Adrenal gland (tissue), 12 donors: Measurements from ENCODE around the gene PSMD2. TPM values are rescaled to one million over a fixed set of nuclear protein-coding genes. Genes with fewer than 3 reads are reported as not detected.
A peak's percentile ranks its signal among the peaks of the same experiment; 100 is the strongest.

Experiments used
- DNase-seq, 7 donors: peaks; one replicate each; pipeline ENCODE4 v3.0.0-alpha.2; 2019 to 2020
- H3K27ac ChIP-seq, 5 donors: fragments of 200-600 bp; sonication (generic) in 4 of 5; 1 replicate in 3 of 5; 2 replicates in 2 of 5; pipeline versions ENCODE4 v1.5.1 to v1.8.0; 2016 to 2020; ENCODE audit warnings: mild to moderate bottlenecking in 1 of 5
- H3K27me3 ChIP-seq: fragments of 200-600 bp; 2 replicates; pipeline ENCODE4 v1.8.0; 2021
- H3K36me3 ChIP-seq, 2 donors: fragments of 200-600 bp; replicated peaks in 1 of 2; 1 replicate in 1 of 2; 2 replicates in 1 of 2; pipeline versions ENCODE4 v1.5.1 to v1.8.0; 2018 to 2022
- H3K4me1 ChIP-seq, 2 donors: fragments of 200-600 bp; replicated peaks in 1 of 2; 1 replicate in 1 of 2; 2 replicates in 1 of 2; pipeline versions ENCODE4 v1.5.1 to v1.8.0; 2018 to 2021
- H3K4me3 ChIP-seq, 4 donors: fragments of 200-600 bp; sonication (generic) in 3 of 4; one replicate each; pipeline ENCODE4 v1.5.1; 2016 to 2018
- H3K9me3 ChIP-seq, 3 donors: fragments of 200-600 bp; sonication (generic) in 1 of 3; replicated peaks in 1 of 3; 1 replicate in 2 of 3; 2 replicates in 1 of 3; pipeline versions ENCODE4 v1.5.1 to v1.8.0; 2016 to 2021
- CTCF ChIP-seq, 6 experiments: fragments of 450-650 bp in 4 of 6; fragments of 200-600 bp in 2 of 6; sonication (generic) in 1 of 6; IDR thresholded peaks; 1 replicate in 5 of 6; 2 replicates in 1 of 6; pipeline versions ENCODE4 v1.5.1 to v1.8.0; 2016 to 2021; ENCODE audit warnings: antibody characterized with exemption in 6 of 6, mild to moderate bottlenecking in 2 of 6, moderate library complexity in 1 of 6
- POLR2A ChIP-seq, 2 donors: fragments of 450-650 bp; IDR thresholded peaks; one replicate each; pipeline ENCODE4 v1.6.1; 2017; ENCODE audit warnings: antibody characterized with exemption in 2 of 2, mild to moderate bottlenecking in 2 of 2, moderate library complexity in 1 of 2
- WGBS, 4 donors: extraction: QIAGEN DNeasy Blood & Tissue Kit in 2 of 4; methylation state at CpG; one replicate each; pipeline versions ENCODE4 v1.1.5 to v1.1.7; 2013 to 2017; 5-methylcytosine and 5-hydroxymethylcytosine counted together
- intact Hi-C, 2 donors: fragments of 100-400 bp; cut with DNase I; formaldehyde crosslinking; loops; one replicate each; pipeline versions ENCODE4 v1.14.1 to v1.15.0; 2022 to 2023
- polyA plus RNA-seq, 3 donors: library from polyadenylated mRNA; stranded (reverse); fragments of 200-250 nt in 2 of 3; fragments of 350-450 nt in 1 of 3; fragmentation: Illumina TruSeq in 1 of 3; extraction: RNeasy Lipid Tissue Mini Kit (QIAGEN cat#74804) in 1 of 3; gene quantifications; one replicate each; pipeline ENCODE4 v1.2.3, GENCODE V29; 2013 to 2014
- total RNA-seq, 9 donors: library from RNA; depleted of rRNA in 4 of 9; stranded (reverse); fragments of >200 nt in 4 of 9; fragments of 120-200 nt in 1 of 9; fragmentation: NEBNext Ultra II Directional in 1 of 9; extraction: Animal tissue kit (Norgen Biotek cat#: 25700) in 1 of 9; gene quantifications; one replicate each; pipeline versions ENCODE4 v1.1.0 to v1.2.4, GENCODE V29; 2013 to 2023
- donor health status: healthy with polysubstance abuse.
- donor health status: Bipolar disorder and iron deficiency.
- donor health status: DM: yes; HTN: yes; CAD: no.
- donor health status: DM: no; HTN: no; CAD: no.
- donor health status: DM: no; HTN: no; CAD: no.
- donor health status: DM: yes; HTN: yes; CAD: no.

The PSMD2 gene
- total and polyA plus RNA-seq, 12 donors: 65.1 to 412 (median 235) TPM

GRCh38 chr3:184308744-184309143 is 9.7 kb downstream of the PSMD2 start:
- Histone ChIP-seq H3K4me1 (peaks cover 0 to under 1% of the 10 kb centered on the region in 2 donors), H3K9me3 (no peaks in the 10 kb centered on the region), H3K36me3 (peaks cover 0 to 53% of the 10 kb centered on the region in 2 donors), H3K27ac (no peak overlapping the region), H3K4me3 (no peak overlapping the region), H3K27me3 (no peaks in the 10 kb centered on the region)
- intact Hi-C loops: loop anchor here in 1 of 2 donors (5.0 kb wide), 1 partner anchor 34 kb away; no protein-coding TSS in a partner anchor
- DNase-seq: no peak
- no peak for TF ChIP-seq POLR2A (IDR thresholded peaks at IDR 0.05)
- TF ChIP-seq CTCF (IDR thresholded peaks at IDR 0.05): no peak
- WGBS, 4 donors: 62 to 73% (median 67%) methylated on average over 7 of the region's 7 CpGs

- H3K27me3 ChIP-seq: no peaks in the 10 kb centered on the region
- peaks cover 9 to 15% of the 10 kb centered on the region in 2 donors for H3K4me1 ChIP-seq
- no peaks in the 10 kb centered on the region for H3K9me3 ChIP-seq
- TF ChIP-seq CTCF (IDR thresholded peaks at IDR 0.05) (no peak), POLR2A (IDR thresholded peaks at IDR 0.05) (no peak)
- H3K4me3 ChIP-seq: no peak overlapping the region
- no peak overlapping the region for H3K27ac ChIP-seq
- H3K36me3 ChIP-seq: peaks cover 0 to 25% of the 10 kb centered on the region in 2 donors
- intact Hi-C loops: no loop called here
- DNase-seq: no peak
Observed at GRCh38 chr3:184311633-184312032, 12.6 kb downstream of the PSMD2 start.

GRCh38 chr3:184314363-184314699 is 15.3 kb downstream of the PSMD2 start, which contains the start of gene EIF4G1:
Gene EIF4G1 (plus strand): TSS chr3:184314606. CDS start chr3:184315797, 1,191 bp downstream.
- H3K4me1 ChIP-seq: peaks cover 33 to 40% of the 10 kb centered on the region in 2 donors
- 0 to 1% (median 0%) methylated on average over 2 to 40 of the region's 40 CpGs for WGBS, 4 donors
- peak within 1 kb of the TSS; percentile 94 to 100 (median 96) for H3K27ac ChIP-seq
- TF ChIP-seq CTCF (IDR thresholded peaks at IDR 0.05) (no peak), POLR2A (IDR thresholded peaks at IDR 0.05) (peak in 1 of 2 donors; percentile 88)
- no peaks in the 10 kb centered on the region for H3K27me3 ChIP-seq
- H3K36me3 ChIP-seq: peaks cover 0 to 25% of the 10 kb centered on the region in 2 donors
- DNase-seq: peak; percentile 94 to 97 (median 96)
- H3K9me3 ChIP-seq: no peaks in the 10 kb centered on the region
- intact Hi-C loops: no loop called here
- peak within 1 kb of the TSS; percentile 49 to 99 (median 92) for H3K4me3 ChIP-seq

GRCh38 chr3:184314700-184315542 is 15.9 kb downstream of the PSMD2 start:
- Histone ChIP-seq H3K27me3 (no peaks in the 10 kb centered on the region), H3K36me3 (peaks cover 0 to 25% of the 10 kb centered on the region in 2 donors), H3K9me3 (no peaks in the 10 kb centered on the region), H3K27ac (peak overlapping the region; percentile 94 to 100 (median 96)), H3K4me3 (peak overlapping the region; percentile 49 to 99 (median 92)), H3K4me1 (peaks cover 37 to 46% of the 10 kb centered on the region in 2 donors)
- intact Hi-C loops: no loop called here
- TF ChIP-seq POLR2A (IDR thresholded peaks at IDR 0.05) (peak; percentile 4 to 46), CTCF (IDR thresholded peaks at IDR 0.05) (peak in 1 of 6 experiments; percentile 3)
- peak; percentile 83 to 91 (median 85) for DNase-seq
- 0 to 1% (median 0%) methylated on average over 14 to 84 of the region's 89 CpGs for WGBS, 4 donors
